Measurements from ENCODE around the gene ATP8A2.

- TF ChIP-seq POLR2A (IDR thresholded peaks at IDR 0.05; ENCODE audit: low read length) (no peak), GATA1 (IDR thresholded peaks at IDR 0.05; ENCODE audit: low read depth, low read length) (no peak)
These were observed 599.3 kb downstream of the ATP8A2 start for GRCh38 chr13:25971047-25971446.
